Tibial nerve (tissue), 4 donors: ENCODE measurements around the gene YWHAH. TPM values are rescaled to one million over a fixed set of nuclear protein-coding genes. Genes with fewer than 3 reads are reported as not detected.

ENCODE experiments used
- DNase-seq, 2 donors: peaks; one replicate each; pipeline ENCODE4 v3.0.0-alpha.2; 2019; ENCODE audit warnings: low spot score in 2 of 2
- H3K27ac ChIP-seq, 4 donors: fragments of 200-600 bp; sonication (generic) in 3 of 4; one replicate each; pipeline ENCODE4 v1.5.1; 2017 to 2019; ENCODE audit warnings: mild to moderate bottlenecking in 1 of 4
- H3K27me3 ChIP-seq, 2 donors: fragments of 200-600 bp; sonication (generic) in 1 of 2; one replicate each; pipeline versions ENCODE4 v1.5.1 to v1.6.0; 2017 to 2019
- H3K36me3 ChIP-seq, 3 donors: fragments of 200-600 bp; sonication (generic); one replicate each; pipeline ENCODE4 v1.5.1; 2018 to 2019
- H3K4me1 ChIP-seq, 4 donors: fragments of 200-600 bp; sonication (generic) in 3 of 4; one replicate each; pipeline ENCODE4 v1.5.1; 2017 to 2019
- H3K4me3 ChIP-seq, 4 donors: fragments of 200-600 bp; sonication (generic) in 3 of 4; one replicate each; pipeline ENCODE4 v1.5.1; 2017 to 2019; ENCODE audit warnings: mild to moderate bottlenecking in 1 of 4, moderate library complexity in 1 of 4
- H3K9me3 ChIP-seq, 4 donors: fragments of 200-600 bp; sonication (generic) in 3 of 4; one replicate each; pipeline ENCODE4 v1.5.1; 2017 to 2019
- EP300 ChIP-seq, 2 donors: sonication (generic); formaldehyde crosslinking; IDR thresholded peaks; one replicate each; pipeline ENCODE4 v1.6.1; 2017; ENCODE audit warnings: antibody characterized with exemption in 2 of 2, mild to moderate bottlenecking in 1 of 2
- POLR2A ChIP-seq, 2 donors: fragments of 450-650 bp; IDR thresholded peaks; one replicate each; pipeline ENCODE4 v1.6.1; 2017; ENCODE audit warnings: antibody characterized with exemption in 2 of 2, mild to moderate bottlenecking in 2 of 2, moderate library complexity in 2 of 2
- WGBS, 2 donors: methylation state at CpG; one replicate each; pipeline ENCODE4 v1.1.5; 2018; 5-methylcytosine and 5-hydroxymethylcytosine counted together
- total RNA-seq, 4 donors: library from RNA; depleted of rRNA; stranded (reverse); fragments of >200 nt; gene quantifications; one replicate each; pipeline ENCODE4 v1.1.0, GENCODE V29; 2016
- TF ChIP-seq, protein P1 (sequence below), 5 experiments: fragments of 200-600 bp in 3 of 5; fragments of 450-650 bp in 2 of 5; sonication (generic) in 3 of 5; IDR thresholded peaks; one replicate each; pipeline ENCODE4 v1.5.1; 2016 to 2019; ENCODE audit warnings: antibody characterized with exemption in 5 of 5, mild to moderate bottlenecking in 3 of 5, moderate library complexity in 2 of 5

Gene YWHAH
- 100 to 1,000 TPM in 1 of 4 donors, 10 to 100 TPM in 3; 66.3 to 102 (median 98.0) TPM for total RNA-seq

DNA sequence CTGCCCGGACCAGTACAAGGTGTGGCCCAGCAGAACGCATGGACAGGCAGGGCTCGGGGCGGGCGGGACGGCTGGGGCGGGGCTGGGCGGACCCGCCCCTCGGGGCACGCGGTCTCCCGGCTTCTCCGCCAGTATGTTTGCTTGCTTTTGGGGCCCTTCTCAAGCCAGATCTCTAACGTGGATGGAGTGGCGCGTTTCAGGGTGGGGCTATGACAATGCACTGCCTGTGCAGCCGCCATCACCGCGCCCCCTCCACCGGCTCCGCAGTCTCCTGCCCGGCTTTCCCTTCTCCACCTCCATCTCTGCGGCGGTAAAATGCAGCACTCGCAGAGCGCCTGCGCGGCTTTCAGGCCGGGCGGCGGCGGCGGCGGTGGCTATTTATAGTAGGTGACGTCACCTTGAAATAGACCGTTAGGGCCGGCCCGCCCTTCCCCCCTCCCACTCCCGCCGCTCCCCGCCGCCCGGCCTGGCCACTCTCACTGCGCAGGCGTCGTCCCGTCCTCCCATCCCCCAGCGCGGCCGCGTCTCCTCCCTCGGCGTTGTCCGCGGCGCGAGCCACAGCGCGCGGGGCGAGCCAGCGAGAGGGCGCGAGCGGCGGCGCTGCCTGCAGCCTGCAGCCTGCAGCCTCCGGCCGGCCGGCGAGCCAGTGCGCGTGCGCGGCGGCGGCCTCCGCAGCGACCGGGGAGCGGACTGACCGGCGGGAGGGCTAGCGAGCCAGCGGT, at the start of gene YWHAH:
YWHAH (plus strand) TSS at position 558 of the 722 bp plus-strand sequence. CDS start 199 bp downstream, outside the sequence.
- WGBS, 2 donors, result 0% methylated on average over 27 to 43 of the region's 86 CpGs
- peak within 1 kb of the TSS; percentile 61 to 91 (median 81) for H3K4me3 ChIP-seq

DNA sequence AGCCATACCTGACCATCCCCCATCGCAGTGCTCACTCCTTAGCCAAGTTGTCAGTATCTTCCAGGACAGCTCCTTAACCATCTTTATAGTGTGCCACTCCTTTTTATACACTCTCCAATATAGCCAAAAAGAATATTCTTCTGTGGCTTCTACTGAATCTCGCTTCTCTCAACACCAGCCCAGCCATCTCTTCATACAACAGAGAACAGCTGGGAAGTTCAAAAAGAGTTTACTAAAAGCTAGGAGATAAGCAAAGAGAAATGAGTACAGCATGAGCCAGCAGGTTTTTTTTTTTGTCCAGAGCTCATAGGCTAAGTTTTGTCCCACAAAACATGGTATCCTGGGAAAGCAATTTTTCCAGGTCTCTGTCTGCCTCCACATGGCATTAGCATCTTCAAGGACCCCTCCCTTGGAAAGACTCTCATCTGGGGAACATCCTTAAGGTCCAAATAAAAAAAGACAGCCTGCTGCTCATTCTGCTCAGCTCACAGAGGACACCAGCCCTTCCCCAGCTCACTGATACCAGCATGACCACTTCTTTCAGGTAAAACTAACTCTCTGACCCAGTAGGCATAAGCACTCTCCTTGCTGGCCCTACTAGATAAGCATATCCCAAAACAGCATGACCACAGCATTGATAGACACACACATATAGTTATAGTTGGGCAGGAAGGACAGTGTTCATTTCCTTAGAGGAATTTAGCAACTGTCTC, 48.8 kb upstream of the YWHAH start:
- Histone ChIP-seq H3K4me3 (no peak overlapping the region), H3K27ac (no peak overlapping the region), H3K27me3 (no peaks in the 10 kb centered on the region), H3K36me3 (peaks cover 2 to 60% (median 5%) of the 10 kb centered on the region in 3 donors), H3K4me1 (peaks cover 0 to 7% (median 2%) of the 10 kb centered on the region in 4 donors), H3K9me3 (no peaks in the 10 kb centered on the region)
- no peak for DNase-seq
- no peak for TF ChIP-seq EP300 (IDR thresholded peaks at IDR 0.05)
- TF ChIP-seq, protein P1, sequence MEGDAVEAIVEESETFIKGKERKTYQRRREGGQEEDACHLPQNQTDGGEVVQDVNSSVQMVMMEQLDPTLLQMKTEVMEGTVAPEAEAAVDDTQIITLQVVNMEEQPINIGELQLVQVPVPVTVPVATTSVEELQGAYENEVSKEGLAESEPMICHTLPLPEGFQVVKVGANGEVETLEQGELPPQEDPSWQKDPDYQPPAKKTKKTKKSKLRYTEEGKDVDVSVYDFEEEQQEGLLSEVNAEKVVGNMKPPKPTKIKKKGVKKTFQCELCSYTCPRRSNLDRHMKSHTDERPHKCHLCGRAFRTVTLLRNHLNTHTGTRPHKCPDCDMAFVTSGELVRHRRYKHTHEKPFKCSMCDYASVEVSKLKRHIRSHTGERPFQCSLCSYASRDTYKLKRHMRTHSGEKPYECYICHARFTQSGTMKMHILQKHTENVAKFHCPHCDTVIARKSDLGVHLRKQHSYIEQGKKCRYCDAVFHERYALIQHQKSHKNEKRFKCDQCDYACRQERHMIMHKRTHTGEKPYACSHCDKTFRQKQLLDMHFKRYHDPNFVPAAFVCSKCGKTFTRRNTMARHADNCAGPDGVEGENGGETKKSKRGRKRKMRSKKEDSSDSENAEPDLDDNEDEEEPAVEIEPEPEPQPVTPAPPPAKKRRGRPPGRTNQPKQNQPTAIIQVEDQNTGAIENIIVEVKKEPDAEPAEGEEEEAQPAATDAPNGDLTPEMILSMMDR (IDR thresholded peaks at IDR 0.05), result no peak
- no peak for TF ChIP-seq POLR2A (IDR thresholded peaks at IDR 0.05)
- WGBS, 2 donors, result 90 to 96% methylated on average over 2 of the region's 2 CpGs

More for the DNA sequence above, at the start of gene YWHAH:
- peaks cover 0 to 17% (median 0%) of the 10 kb centered on the region in 3 donors for H3K36me3 ChIP-seq
- H3K9me3 ChIP-seq, result no peaks in the 10 kb centered on the region
- peak; percentile 92 to 95 for DNase-seq
- TF ChIP-seq EP300 (IDR thresholded peaks at IDR 0.05), result peak; percentile 52 to 87
- TF ChIP-seq, protein P1 (IDR thresholded peaks at IDR 0.05), result peak in 2 of 5 experiments; percentile 30 to 44
- peak; percentile 86 to 95 for TF ChIP-seq POLR2A (IDR thresholded peaks at IDR 0.05)
- H3K4me1 ChIP-seq, result peaks cover 0 to 37% (median 23%) of the 10 kb centered on the region in 4 donors
- no peaks in the 10 kb centered on the region for H3K27me3 ChIP-seq
- H3K27ac ChIP-seq, result peak within 1 kb of the TSS; percentile 95 to 98 (median 97)

DNA sequence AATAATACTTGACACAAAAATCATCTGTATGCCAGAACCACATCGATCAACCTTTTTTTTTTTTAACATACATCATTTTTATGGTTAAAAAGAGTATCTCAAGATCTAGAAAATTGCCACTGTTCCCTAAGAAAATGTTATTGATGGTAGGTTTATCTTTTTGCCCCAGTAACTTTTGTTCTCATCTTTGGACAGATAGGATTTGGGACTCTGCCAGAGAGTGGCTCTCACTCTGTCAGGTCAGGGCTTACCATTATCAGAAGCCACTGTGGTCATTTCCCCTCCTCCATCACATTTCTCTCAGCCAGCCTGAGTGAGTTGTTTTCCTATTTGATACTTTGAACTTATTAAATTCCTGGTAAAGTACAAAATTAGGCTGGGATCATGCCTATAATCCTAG, 47.9 kb upstream of the YWHAH start:
- H3K27me3 ChIP-seq, result no peaks in the 10 kb centered on the region
- H3K4me1 ChIP-seq, result peaks cover 0 to 7% (median 2%) of the 10 kb centered on the region in 4 donors
- TF ChIP-seq, protein P1 (IDR thresholded peaks at IDR 0.05), result no peak
- TF ChIP-seq POLR2A (IDR thresholded peaks at IDR 0.05) (no peak), EP300 (IDR thresholded peaks at IDR 0.05) (no peak)
- H3K36me3 ChIP-seq, result peaks cover 2 to 67% (median 5%) of the 10 kb centered on the region in 3 donors
- no peaks in the 10 kb centered on the region for H3K9me3 ChIP-seq
- H3K27ac ChIP-seq, result no peak overlapping the region
- no peak overlapping the region for H3K4me3 ChIP-seq
- WGBS, 2 donors, result 87 to 90% methylated on average over 1 of the region's 1 CpG
- no peak for DNase-seq

DNA sequence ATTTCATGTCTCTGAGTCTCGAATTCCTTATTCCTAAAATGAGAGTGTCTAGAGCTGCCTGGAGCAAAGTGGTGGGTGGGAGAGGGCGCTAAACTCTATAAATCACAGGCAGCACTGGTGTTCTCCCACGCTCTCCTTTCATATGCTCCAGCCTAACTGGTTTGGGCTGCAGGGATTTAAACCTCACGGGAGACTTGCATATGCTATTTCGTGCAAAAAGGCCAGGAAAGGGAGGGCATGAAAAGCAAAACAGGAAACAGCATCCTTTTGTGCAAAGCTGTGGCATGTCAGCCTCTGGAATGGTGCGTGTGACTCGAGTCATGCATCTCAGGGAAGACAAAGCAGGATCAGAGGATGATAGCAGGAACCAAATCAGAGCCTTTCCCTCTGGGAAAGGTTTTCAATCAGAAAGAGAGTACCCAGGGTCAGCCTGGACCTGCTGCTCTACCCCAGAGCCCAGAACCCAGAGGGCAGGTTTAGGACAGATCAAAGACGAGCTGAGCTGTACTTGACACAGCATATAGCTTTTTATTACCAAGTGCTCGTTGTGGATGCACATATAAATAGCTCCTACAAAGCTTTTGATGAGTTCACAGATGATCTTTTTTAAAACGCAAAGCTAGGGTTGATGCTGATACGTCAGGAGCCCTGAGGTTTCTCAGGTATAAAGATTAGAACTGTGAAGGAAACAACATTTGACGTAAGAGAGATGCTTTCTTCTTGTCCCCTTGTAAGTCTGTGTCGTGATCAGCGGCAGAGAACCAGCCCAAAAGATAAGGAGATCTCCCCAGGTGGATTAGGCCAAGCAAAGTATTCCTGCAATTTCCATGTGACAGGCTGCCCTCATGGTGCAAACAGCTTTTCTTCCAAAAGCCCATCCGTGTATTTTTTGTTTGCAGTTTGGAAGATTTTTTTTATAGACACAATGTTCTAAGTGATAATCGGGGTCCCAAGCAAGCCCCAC, 46.2 kb upstream of the YWHAH start:
- Histone ChIP-seq H3K4me1 (peaks cover 0 to 7% (median 2%) of the 10 kb centered on the region in 4 donors), H3K27ac (no peak overlapping the region), H3K36me3 (peaks cover 2 to 77% (median 12%) of the 10 kb centered on the region in 3 donors), H3K4me3 (no peak overlapping the region), H3K9me3 (no peaks in the 10 kb centered on the region), H3K27me3 (no peaks in the 10 kb centered on the region)
- TF ChIP-seq, protein P1 (IDR thresholded peaks at IDR 0.05), result no peak
- TF ChIP-seq POLR2A (IDR thresholded peaks at IDR 0.05) (no peak), EP300 (IDR thresholded peaks at IDR 0.05) (no peak)
- DNase-seq, result no peak
- 50 to 60% methylated on average over 16 of the region's 16 CpGs for WGBS, 2 donors
